Liver (tissue), 3 donors: ENCODE data around the gene RHBDF2.

Source experiments
- GABPA ChIP-seq, 2 donors: IDR thresholded peaks in 1 of 2; conservative IDR thresholded peaks in 1 of 2; 2 replicates each; pipeline ENCODE4 v1.6.1; 2016; ENCODE audit warnings: antibody characterized with exemption in 2 of 2, mild to moderate bottlenecking in 1 of 2, moderate library complexity in 1 of 2
- JUND ChIP-seq, 2 donors: IDR thresholded peaks; 2 replicates each; pipeline ENCODE4 v1.6.1; 2016; ENCODE audit warnings: antibody characterized with exemption in 2 of 2
- RAD21 ChIP-seq, 2 donors: IDR thresholded peaks; 2 replicates each; pipeline ENCODE4 v1.6.1; 2016; ENCODE audit warnings: antibody characterized with exemption in 2 of 2, mild to moderate bottlenecking in 2 of 2
- SP1 ChIP-seq: IDR thresholded peaks from 2 replicates; pipeline ENCODE4 v1.6.1; 2018; ENCODE audit warnings: antibody characterized with exemption, mild to moderate bottlenecking
- TF ChIP-seq, protein P1 (sequence below): fragments of 150-350 bp; IDR thresholded peaks from 2 replicates; pipeline ENCODE4 v1.5.1; 2017; ENCODE audit warnings: improper control_type of control experiment, low read depth, low read length; ENCODE audit not compliant: missing input control
- donor health status: healthy.
- donor health status: healthy.

DNA sequence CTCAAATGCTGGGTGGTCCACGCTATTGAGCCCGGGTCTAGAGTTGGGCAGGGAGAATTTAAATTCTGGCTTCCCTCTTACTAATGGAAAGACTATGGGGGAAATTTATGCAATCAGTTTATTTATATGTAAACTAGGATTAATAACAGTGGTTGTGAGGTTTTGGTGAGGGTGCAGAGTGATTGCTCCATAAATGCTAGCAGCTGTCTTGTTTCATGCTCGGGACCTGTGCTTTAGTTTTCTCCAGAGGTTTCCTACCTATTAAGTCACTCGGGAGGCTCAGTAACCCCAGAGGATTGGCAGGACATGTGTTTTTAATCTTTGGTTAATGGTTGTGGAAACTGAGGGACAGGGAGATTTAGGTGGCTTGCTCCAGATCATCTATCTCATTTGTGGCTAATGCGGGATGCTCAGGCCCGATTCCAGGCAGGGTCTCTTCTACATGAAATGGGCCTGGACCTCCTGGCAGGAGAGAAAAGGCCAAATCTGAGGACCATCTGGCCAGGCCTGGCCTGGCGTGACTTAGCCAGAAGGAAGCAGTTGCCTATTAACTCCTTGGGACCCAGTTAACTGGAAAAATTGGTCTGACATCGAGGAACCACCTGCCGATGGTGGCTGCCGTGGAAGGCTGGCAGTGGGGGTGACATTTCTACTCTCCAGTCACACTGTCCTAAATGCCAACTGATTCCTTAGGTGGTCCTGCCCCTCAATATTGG, 40.7 kb upstream of the RHBDF2 start:
- no peak for TF ChIP-seq SP1
- TF ChIP-seq, protein P1, sequence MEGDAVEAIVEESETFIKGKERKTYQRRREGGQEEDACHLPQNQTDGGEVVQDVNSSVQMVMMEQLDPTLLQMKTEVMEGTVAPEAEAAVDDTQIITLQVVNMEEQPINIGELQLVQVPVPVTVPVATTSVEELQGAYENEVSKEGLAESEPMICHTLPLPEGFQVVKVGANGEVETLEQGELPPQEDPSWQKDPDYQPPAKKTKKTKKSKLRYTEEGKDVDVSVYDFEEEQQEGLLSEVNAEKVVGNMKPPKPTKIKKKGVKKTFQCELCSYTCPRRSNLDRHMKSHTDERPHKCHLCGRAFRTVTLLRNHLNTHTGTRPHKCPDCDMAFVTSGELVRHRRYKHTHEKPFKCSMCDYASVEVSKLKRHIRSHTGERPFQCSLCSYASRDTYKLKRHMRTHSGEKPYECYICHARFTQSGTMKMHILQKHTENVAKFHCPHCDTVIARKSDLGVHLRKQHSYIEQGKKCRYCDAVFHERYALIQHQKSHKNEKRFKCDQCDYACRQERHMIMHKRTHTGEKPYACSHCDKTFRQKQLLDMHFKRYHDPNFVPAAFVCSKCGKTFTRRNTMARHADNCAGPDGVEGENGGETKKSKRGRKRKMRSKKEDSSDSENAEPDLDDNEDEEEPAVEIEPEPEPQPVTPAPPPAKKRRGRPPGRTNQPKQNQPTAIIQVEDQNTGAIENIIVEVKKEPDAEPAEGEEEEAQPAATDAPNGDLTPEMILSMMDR, result no peak
- no peak for TF ChIP-seq RAD21 (IDR thresholded peaks at IDR 0.05)
- TF ChIP-seq GABPA (IDR thresholded peaks at IDR 0.05 in 1 of 2, conservative IDR thresholded peaks at IDR 0.05 in 1 of 2), result no peak
- TF ChIP-seq JUND (IDR thresholded peaks at IDR 0.05), result no peak
